Vagina (tissue), 2 donors: ENCODE measurements around the gene FANCC.

ENCODE experiments used
- POLR2A ChIP-seq, 2 donors: fragments of 450-650 bp; IDR thresholded peaks; one replicate each; pipeline ENCODE4 v1.6.1; 2017; ENCODE audit warnings: antibody characterized with exemption in 2 of 2, mild to moderate bottlenecking in 2 of 2, moderate library complexity in 2 of 2
- POLR2AphosphoS5 ChIP-seq, 2 donors: sonication (generic); formaldehyde crosslinking; IDR thresholded peaks; one replicate each; pipeline ENCODE4 v1.9.0; 2017; ENCODE audit warnings: antibody characterized with exemption in 2 of 2, mild to moderate bottlenecking in 2 of 2, low read depth in 1 of 2; ENCODE audit not compliant: insufficient read depth in 1 of 2
- TF ChIP-seq, protein P1 (sequence below), 3 experiments: fragments of 450-650 bp in 2 of 3; fragments of 200-600 bp in 1 of 3; sonication (generic) in 1 of 3; IDR thresholded peaks; one replicate each; pipeline ENCODE4 v1.5.1; 2017 to 2019; ENCODE audit warnings: antibody characterized with exemption in 3 of 3, mild to moderate bottlenecking in 2 of 3, moderate library complexity in 2 of 3

DNA sequence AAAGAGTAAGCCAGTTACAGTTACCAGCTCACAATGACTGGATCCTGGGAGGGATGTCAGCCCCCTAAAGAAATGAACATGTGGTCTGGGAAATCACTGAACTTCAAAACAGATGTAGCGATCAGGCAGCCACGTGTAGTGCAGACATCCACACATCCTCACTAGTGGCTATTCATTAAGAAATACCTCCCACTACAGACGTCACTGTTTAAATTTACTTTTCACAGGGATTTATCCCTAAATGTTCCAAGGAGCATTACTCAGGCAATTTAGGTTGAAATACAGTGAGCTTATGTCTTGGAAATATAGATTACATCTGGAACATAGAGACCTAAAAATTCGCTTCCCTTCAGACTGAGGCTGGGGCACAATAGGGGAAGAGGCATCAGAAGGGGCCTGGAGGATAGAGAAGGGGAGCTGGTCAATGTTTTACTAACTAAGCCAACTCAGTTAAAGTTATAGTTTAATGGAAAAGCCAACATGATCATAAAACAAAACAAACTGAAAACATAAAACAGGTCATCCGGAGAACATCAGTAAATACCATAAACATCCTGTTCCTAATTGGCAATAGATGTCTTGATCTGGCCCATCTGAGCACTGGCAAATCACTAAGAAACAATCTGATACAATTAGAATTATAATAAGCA is 92.3 kb downstream of the FANCC start:
- TF ChIP-seq POLR2A (IDR thresholded peaks at IDR 0.05): no peak
- no peak for TF ChIP-seq POLR2AphosphoS5 (IDR thresholded peaks at IDR 0.05; ENCODE audit: insufficient read depth in 1 of 2, low read depth in 1 of 2)
- TF ChIP-seq, protein P1, sequence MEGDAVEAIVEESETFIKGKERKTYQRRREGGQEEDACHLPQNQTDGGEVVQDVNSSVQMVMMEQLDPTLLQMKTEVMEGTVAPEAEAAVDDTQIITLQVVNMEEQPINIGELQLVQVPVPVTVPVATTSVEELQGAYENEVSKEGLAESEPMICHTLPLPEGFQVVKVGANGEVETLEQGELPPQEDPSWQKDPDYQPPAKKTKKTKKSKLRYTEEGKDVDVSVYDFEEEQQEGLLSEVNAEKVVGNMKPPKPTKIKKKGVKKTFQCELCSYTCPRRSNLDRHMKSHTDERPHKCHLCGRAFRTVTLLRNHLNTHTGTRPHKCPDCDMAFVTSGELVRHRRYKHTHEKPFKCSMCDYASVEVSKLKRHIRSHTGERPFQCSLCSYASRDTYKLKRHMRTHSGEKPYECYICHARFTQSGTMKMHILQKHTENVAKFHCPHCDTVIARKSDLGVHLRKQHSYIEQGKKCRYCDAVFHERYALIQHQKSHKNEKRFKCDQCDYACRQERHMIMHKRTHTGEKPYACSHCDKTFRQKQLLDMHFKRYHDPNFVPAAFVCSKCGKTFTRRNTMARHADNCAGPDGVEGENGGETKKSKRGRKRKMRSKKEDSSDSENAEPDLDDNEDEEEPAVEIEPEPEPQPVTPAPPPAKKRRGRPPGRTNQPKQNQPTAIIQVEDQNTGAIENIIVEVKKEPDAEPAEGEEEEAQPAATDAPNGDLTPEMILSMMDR (IDR thresholded peaks at IDR 0.05): no peak
